ENCODE data around the gene MBD5. TPM values are rescaled to one million over a fixed set of nuclear protein-coding genes. Genes with fewer than 3 reads are reported as not detected.

MBD5 gene
- total and polyA plus RNA-seq, 2 of the 4 experiments (the other 2 are of a cell fraction) = 9.8 to 14.2 TPM

- no peak overlapping the region for H3K4me3 ChIP-seq (ENCODE audit: insufficient read depth, low read depth, low read length)
- H3K4me2 ChIP-seq (ENCODE audit: low read depth, low read length) = no peak overlapping the region
- no peak overlapping the region for H3K14ac ChIP-seq (replicated peaks; ENCODE audit: low read depth, low read length)
- ChIA-PET POLR2A (ENCODE audit: unreplicated experiment) (no interaction called here), CTCF (no interaction called here)
- no peaks in the 10 kb centered on the region; the same call in 1 of the 2 replicates for H3K9me1 ChIP-seq (ENCODE audit: insufficient read depth, low read length)
- in situ Hi-C loops (cut with MboI; ENCODE audit: low sequenced_read_pairs) (no loop called here), dilution Hi-C loops (cut with HindIII; ENCODE audit: low sequenced_read_pairs, unreplicated experiment) (no loop called here), intact Hi-C loops (cut with micrococcal nuclease) (no loop called here)
- 0 out of 2 replicates have a peak, but pooled peaks cover 4% of the 10 kb centered on the region for H3K36me3 ChIP-seq (ENCODE audit: control insufficient read depth, insufficient read depth, low read length)
- no TSS peak for BruUV-seq (replicated peaks)
- no peak overlapping the region for H2AFZ ChIP-seq (replicated peaks; ENCODE audit: low read length, poor library complexity)
- H3K23ac ChIP-seq (ENCODE audit: low read depth, low read length) = no peak overlapping the region
- no peaks in the 10 kb centered on the region for H3K4me1 ChIP-seq (ENCODE audit: control insufficient read depth, insufficient read depth, low read length)
- no peak overlapping the region for H3K4ac ChIP-seq (ENCODE audit: low read depth, low read length)
- no peak overlapping the region for H2AK9ac ChIP-seq (replicated peaks; ENCODE audit: low read depth, low read length, poor library complexity)
- H3K79me1 ChIP-seq (ENCODE audit: low read depth in 1 of 2, low read length in 2 of 2) = no peaks in the 10 kb centered on the region
- no peak overlapping the region for H3K27ac ChIP-seq (ENCODE audit: insufficient read depth, low read length)
- H2BK20ac ChIP-seq (ENCODE audit: low read depth, low read length) = no peak overlapping the region
- H3K9ac ChIP-seq (ENCODE audit: low read depth, low read length) = no peak overlapping the region
- no peak overlapping the region for H4K8ac ChIP-seq (ENCODE audit: low read depth in 2 of 2, low read length in 2 of 2)
- H4K91ac ChIP-seq (ENCODE audit: insufficient read depth, low read depth, low read length) = no peak overlapping the region
- H3K9me3 ChIP-seq (ENCODE audit: control insufficient read depth, insufficient read depth, low read length) = no peaks in the 10 kb centered on the region
- no peak for ATAC-seq (ENCODE audit: low read depth)
- no peak overlapping the region for H2BK15ac ChIP-seq (ENCODE audit: low read depth, low read length)
- H4K5ac ChIP-seq (ENCODE audit: low read depth, low read length) = no peak overlapping the region
- H3K56ac ChIP-seq (ENCODE audit: extremely low read depth, insufficient read depth, low read length) = no peak overlapping the region
- no peak overlapping the region for H3K18ac ChIP-seq (ENCODE audit: low read depth, low read length)
- DNase-seq = no peak
- H2AK5ac ChIP-seq (ENCODE audit: low read depth, low read length) = no peak overlapping the region
- H2BK120ac ChIP-seq (ENCODE audit: low read depth, low read length) = no peak overlapping the region
- no peaks in the 10 kb centered on the region for H4K20me1 ChIP-seq (ENCODE audit: insufficient read depth, low read length)
- 80% methylated on average over 1 of the region's 5 CpGs; no CpG with 5 or more reads in 1 of the 2 experiments for WGBS, 2 experiments (ENCODE audit: extremely low coverage in 2 of 2, insufficient read length in 1 of 2)
- H3K27me3 ChIP-seq (ENCODE audit: control insufficient read depth, insufficient read depth, low read length) = no peaks in the 10 kb centered on the region
- H2BK5ac ChIP-seq (ENCODE audit: low read depth, low read length, poor library complexity, severe bottlenecking) = no peak overlapping the region
- TF ChIP-seq, protein P1, sequence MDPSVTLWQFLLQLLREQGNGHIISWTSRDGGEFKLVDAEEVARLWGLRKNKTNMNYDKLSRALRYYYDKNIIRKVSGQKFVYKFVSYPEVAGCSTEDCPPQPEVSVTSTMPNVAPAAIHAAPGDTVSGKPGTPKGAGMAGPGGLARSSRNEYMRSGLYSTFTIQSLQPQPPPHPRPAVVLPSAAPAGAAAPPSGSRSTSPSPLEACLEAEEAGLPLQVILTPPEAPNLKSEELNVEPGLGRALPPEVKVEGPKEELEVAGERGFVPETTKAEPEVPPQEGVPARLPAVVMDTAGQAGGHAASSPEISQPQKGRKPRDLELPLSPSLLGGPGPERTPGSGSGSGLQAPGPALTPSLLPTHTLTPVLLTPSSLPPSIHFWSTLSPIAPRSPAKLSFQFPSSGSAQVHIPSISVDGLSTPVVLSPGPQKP (IDR thresholded peaks at IDR 0.05; ENCODE audit: borderline replicate concordance, low read depth, low read length) = no peak
- TF ChIP-seq SMC3 (IDR thresholded peaks at IDR 0.05; ENCODE audit: low read depth, low read length) (no peak), MAFK (IDR thresholded peaks at IDR 0.05; ENCODE audit: low read depth, low read length) (no peak), CEBPB (IDR thresholded peaks at IDR 0.05; ENCODE audit: low read depth, low read length) (no peak), POLR2A (IDR thresholded peaks at IDR 0.05; ENCODE audit: low read depth, low read length) (no peak), BHLHE40 (IDR thresholded peaks at IDR 0.05; ENCODE audit: low read depth, low read length) (no peak), NFE2L2 (IDR thresholded peaks at IDR 0.05; ENCODE audit: low read depth, low read length) (no peak), RFX5 (IDR thresholded peaks at IDR 0.05; ENCODE audit: low read depth, low read length) (no peak), MAZ (IDR thresholded peaks at IDR 0.05; ENCODE audit: borderline replicate concordance, low read depth, low read length) (no peak), RAD21 (IDR thresholded peaks at IDR 0.05; ENCODE audit: low read length) (no peak), MXI1 (IDR thresholded peaks at IDR 0.05; ENCODE audit: borderline replicate concordance, low read depth, low read length) (no peak)
- TF ChIP-seq, protein P2, sequence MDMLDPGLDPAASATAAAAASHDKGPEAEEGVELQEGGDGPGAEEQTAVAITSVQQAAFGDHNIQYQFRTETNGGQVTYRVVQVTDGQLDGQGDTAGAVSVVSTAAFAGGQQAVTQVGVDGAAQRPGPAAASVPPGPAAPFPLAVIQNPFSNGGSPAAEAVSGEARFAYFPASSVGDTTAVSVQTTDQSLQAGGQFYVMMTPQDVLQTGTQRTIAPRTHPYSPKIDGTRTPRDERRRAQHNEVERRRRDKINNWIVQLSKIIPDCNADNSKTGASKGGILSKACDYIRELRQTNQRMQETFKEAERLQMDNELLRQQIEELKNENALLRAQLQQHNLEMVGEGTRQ (IDR thresholded peaks at IDR 0.05; ENCODE audit: low read depth, low read length) = no peak
- TF ChIP-seq, protein P3, sequence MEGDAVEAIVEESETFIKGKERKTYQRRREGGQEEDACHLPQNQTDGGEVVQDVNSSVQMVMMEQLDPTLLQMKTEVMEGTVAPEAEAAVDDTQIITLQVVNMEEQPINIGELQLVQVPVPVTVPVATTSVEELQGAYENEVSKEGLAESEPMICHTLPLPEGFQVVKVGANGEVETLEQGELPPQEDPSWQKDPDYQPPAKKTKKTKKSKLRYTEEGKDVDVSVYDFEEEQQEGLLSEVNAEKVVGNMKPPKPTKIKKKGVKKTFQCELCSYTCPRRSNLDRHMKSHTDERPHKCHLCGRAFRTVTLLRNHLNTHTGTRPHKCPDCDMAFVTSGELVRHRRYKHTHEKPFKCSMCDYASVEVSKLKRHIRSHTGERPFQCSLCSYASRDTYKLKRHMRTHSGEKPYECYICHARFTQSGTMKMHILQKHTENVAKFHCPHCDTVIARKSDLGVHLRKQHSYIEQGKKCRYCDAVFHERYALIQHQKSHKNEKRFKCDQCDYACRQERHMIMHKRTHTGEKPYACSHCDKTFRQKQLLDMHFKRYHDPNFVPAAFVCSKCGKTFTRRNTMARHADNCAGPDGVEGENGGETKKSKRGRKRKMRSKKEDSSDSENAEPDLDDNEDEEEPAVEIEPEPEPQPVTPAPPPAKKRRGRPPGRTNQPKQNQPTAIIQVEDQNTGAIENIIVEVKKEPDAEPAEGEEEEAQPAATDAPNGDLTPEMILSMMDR (conservative IDR thresholded peaks at IDR 0.05; ENCODE audit: low read depth, low read length) = no peak
Measured at GRCh38 chr2:148517822-148518221, 496.9 kb downstream of the MBD5 start.

Data from IMR-90 (cell line).